HepG2 (cell line): ENCODE results near the gene KLHL21. TPM values are rescaled to one million over a fixed set of nuclear protein-coding genes. Genes with fewer than 3 reads are reported as not detected.

Experiments
- CBX5 ChIP-seq: sonication (generic); formaldehyde crosslinking; IDR thresholded peaks from 2 replicates; pipeline ENCODE4 v1.4.0; 2020; ENCODE audit warnings: missing genetic modification reagents, borderline replicate concordance
- HMGA1 ChIP-seq: sonication (generic); formaldehyde crosslinking; conservative IDR thresholded peaks from 2 replicates; pipeline ENCODE4 v1.4.0; 2020; ENCODE audit warnings: missing genetic modification reagents
- MZF1 ChIP-seq: sonication (generic); formaldehyde crosslinking; IDR thresholded peaks from 2 replicates; pipeline ENCODE4 v1.8.1; 2023; ENCODE audit warnings: mild to moderate bottlenecking, missing genetic modification reagents, borderline replicate concordance
- SRY ChIP-seq: sonication (generic); formaldehyde crosslinking; IDR thresholded peaks from 2 replicates; pipeline ENCODE4 v1.8.0; 2022; ENCODE audit warnings: mild to moderate bottlenecking, missing genetic modification reagents
- ZBTB8A ChIP-seq: sonication (generic); formaldehyde crosslinking; IDR thresholded peaks from 2 replicates; pipeline ENCODE4 v1.4.0; 2020; ENCODE audit warnings: mild to moderate bottlenecking, low read depth, missing genetic modification reagents, borderline replicate concordance
- ZNF468 ChIP-seq: sonication (generic); formaldehyde crosslinking; IDR thresholded peaks from 2 replicates; pipeline ENCODE4 v1.8.0; 2022; ENCODE audit warnings: mild to moderate bottlenecking, moderate library complexity, missing genetic modification reagents
- ZNF644 ChIP-seq: IDR thresholded peaks from 2 replicates; pipeline ENCODE4 v1.6.1; 2016; ENCODE audit warnings: low read depth
- ZSCAN25 ChIP-seq: sonication (generic); formaldehyde crosslinking; IDR thresholded peaks from 2 replicates; pipeline ENCODE4 v1.8.0; 2022; ENCODE audit warnings: mild to moderate bottlenecking, missing genetic modification reagents
- polyA plus RNA-seq, 8 experiments: library from polyadenylated mRNA; depleted of rRNA in 3 of 8; stranded (reverse) in 7 of 8; unstranded in 1 of 8; fragments of >200 nt; fragmentation: Illumina TruSeq in 4 of 8; extraction: Trizol in 4 of 8; gene quantifications; 2 replicates each; pipeline versions ENCODE4 v1.2.1 to v1.2.3, GENCODE V29; 2011 to 2016; ENCODE audit warnings: low read depth in 4 of 8, missing spikeins in 1 of 8, mixed read lengths in 1 of 8; ENCODE audit not compliant: insufficient read depth in 1 of 8
- total RNA-seq, 5 experiments: library from RNA; depleted of rRNA; stranded (reverse); fragments of >200 nt; fragmentation: Illumina TruSeq; extraction: Trizol; gene quantifications; 2 replicates each; pipeline ENCODE4 v1.2.3, GENCODE V29; 2016; ENCODE audit warnings: low read depth in 1 of 5
- TF ChIP-seq, protein P1 (sequence below): sonication (generic); formaldehyde crosslinking; IDR thresholded peaks from 2 replicates; pipeline ENCODE4 v1.9.0; 2021; ENCODE audit warnings: missing genetic modification reagents, borderline replicate concordance
- TF ChIP-seq, protein P2 (sequence below): sonication (generic); formaldehyde crosslinking; IDR thresholded peaks from 2 replicates; pipeline ENCODE4 v1.4.0; 2020; ENCODE audit warnings: missing genetic modification reagents

The KLHL21 gene
- total and polyA plus RNA-seq, 2 of the 13 experiments (the other 11 are each of a cell fraction or from before 2014, with no cell fraction given): 14.8 to 25.0 TPM

DNA sequence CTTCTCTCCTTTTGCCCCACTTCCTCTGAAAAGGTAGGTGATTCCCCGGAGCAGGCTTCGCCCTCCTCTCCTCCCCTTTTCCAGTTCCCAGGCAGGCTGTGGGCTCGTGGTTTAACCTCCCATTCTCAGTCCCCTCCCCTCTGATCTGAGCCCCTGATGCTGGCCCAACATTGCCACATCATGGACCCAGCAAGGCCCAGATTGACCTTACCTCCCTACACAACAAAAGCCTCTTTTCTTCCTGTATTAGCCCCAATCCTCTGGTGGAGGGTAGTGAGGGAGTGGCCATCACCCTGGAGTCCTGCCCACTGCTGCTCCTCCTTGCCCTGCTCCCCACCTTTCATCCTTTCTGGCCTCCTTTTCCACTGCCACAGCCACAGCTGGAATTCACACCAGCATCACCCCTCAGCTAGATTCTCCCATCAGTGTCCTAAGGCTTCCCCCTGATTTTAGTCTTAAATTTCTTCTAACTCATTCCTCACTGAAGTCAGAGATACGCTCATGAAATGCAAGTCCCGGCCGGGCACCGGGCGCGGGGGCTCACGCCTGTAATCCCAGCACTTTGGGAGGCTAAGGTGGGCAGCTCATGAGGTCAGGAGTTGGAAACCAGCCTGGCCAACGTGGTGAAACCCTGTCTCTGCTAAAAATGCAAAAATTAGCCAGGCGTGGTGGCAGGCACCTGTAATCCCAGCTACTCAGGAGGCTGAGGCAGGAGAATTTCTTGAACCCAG, 29.9 kb downstream of the KLHL21 start (continued):
- no peak for TF ChIP-seq CBX5 (CRISPR knock-in tag)
- no peak for TF ChIP-seq HMGA1 (CRISPR knock-in tag)
- 0 out of 2 replicates have a peak, but pooled peaks have one; percentile 26 for TF ChIP-seq ZSCAN25
- no peak for TF ChIP-seq ZNF468
- TF ChIP-seq ZNF644 (CRISPR knock-in tag): no peak
- TF ChIP-seq SRY (CRISPR knock-in tag): no peak
- TF ChIP-seq, protein P1, sequence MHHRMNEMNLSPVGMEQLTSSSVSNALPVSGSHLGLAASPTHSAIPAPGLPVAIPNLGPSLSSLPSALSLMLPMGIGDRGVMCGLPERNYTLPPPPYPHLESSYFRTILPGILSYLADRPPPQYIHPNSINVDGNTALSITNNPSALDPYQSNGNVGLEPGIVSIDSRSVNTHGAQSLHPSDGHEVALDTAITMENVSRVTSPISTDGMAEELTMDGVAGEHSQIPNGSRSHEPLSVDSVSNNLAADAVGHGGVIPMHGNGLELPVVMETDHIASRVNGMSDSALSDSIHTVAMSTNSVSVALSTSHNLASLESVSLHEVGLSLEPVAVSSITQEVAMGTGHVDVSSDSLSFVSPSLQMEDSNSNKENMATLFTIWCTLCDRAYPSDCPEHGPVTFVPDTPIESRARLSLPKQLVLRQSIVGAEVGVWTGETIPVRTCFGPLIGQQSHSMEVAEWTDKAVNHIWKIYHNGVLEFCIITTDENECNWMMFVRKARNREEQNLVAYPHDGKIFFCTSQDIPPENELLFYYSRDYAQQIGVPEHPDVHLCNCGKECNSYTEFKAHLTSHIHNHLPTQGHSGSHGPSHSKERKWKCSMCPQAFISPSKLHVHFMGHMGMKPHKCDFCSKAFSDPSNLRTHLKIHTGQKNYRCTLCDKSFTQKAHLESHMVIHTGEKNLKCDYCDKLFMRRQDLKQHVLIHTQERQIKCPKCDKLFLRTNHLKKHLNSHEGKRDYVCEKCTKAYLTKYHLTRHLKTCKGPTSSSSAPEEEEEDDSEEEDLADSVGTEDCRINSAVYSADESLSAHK (CRISPR knock-in tag): no peak
- TF ChIP-seq MZF1: no peak
- TF ChIP-seq, protein P2, sequence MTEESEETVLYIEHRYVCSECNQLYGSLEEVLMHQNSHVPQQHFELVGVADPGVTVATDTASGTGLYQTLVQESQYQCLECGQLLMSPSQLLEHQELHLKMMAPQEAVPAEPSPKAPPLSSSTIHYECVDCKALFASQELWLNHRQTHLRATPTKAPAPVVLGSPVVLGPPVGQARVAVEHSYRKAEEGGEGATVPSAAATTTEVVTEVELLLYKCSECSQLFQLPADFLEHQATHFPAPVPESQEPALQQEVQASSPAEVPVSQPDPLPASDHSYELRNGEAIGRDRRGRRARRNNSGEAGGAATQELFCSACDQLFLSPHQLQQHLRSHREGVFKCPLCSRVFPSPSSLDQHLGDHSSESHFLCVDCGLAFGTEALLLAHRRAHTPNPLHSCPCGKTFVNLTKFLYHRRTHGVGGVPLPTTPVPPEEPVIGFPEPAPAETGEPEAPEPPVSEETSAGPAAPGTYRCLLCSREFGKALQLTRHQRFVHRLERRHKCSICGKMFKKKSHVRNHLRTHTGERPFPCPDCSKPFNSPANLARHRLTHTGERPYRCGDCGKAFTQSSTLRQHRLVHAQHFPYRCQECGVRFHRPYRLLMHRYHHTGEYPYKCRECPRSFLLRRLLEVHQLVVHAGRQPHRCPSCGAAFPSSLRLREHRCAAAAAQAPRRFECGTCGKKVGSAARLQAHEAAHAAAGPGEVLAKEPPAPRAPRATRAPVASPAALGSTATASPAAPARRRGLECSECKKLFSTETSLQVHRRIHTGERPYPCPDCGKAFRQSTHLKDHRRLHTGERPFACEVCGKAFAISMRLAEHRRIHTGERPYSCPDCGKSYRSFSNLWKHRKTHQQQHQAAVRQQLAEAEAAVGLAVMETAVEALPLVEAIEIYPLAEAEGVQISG (CRISPR knock-in tag): peak; percentile 35; the same call in 1 of the 2 replicates
- TF ChIP-seq ZBTB8A: no peak
